ENCODE data around the gene FSTL5. TPM values are rescaled to one million over a fixed set of nuclear protein-coding genes. Genes with fewer than 3 reads are reported as not detected.

FSTL5 gene
- total RNA-seq, 1 experiment from 2014 or later, result 29.4 TPM

GRCh38 chr4:161828061-161828460 is 335.7 kb downstream of the FSTL5 start:
- peak in 1 of 2 experiments; percentile 28 for DNase-seq
- Histone ChIP-seq H3K4me1 (replicated peaks; ENCODE audit: insufficient read depth) (no peaks in the 10 kb centered on the region), H3K4me3 (no peak overlapping the region), H3K27ac (no peak overlapping the region), H3K27me3 (ENCODE audit: insufficient read depth, low read depth) (no peaks in the 10 kb centered on the region), H3F3A (ENCODE audit: insufficient read depth, low read depth) (no peaks in the 10 kb centered on the region), H3K9me2 (ENCODE audit: insufficient read depth) (no peaks in the 10 kb centered on the region), H2AFZ (peak overlapping the region; percentile 66), H3K79me2 (ENCODE audit: low read depth) (no peaks in the 10 kb centered on the region), H3K9me3 (ENCODE audit: insufficient read depth, low read depth) (no peaks in the 10 kb centered on the region), H3K4me2 (peak overlapping the region; percentile 26; the same call in 1 of the 2 replicates), H3K36me3 (ENCODE audit: low read depth) (no peaks in the 10 kb centered on the region), H4K20me1 (ENCODE audit: insufficient read depth) (no peaks in the 10 kb centered on the region)
- no TSS peak for BruUV-seq (replicated peaks)
- CTCF ChIA-PET, result no interaction called here
- TF ChIP-seq, protein P1, sequence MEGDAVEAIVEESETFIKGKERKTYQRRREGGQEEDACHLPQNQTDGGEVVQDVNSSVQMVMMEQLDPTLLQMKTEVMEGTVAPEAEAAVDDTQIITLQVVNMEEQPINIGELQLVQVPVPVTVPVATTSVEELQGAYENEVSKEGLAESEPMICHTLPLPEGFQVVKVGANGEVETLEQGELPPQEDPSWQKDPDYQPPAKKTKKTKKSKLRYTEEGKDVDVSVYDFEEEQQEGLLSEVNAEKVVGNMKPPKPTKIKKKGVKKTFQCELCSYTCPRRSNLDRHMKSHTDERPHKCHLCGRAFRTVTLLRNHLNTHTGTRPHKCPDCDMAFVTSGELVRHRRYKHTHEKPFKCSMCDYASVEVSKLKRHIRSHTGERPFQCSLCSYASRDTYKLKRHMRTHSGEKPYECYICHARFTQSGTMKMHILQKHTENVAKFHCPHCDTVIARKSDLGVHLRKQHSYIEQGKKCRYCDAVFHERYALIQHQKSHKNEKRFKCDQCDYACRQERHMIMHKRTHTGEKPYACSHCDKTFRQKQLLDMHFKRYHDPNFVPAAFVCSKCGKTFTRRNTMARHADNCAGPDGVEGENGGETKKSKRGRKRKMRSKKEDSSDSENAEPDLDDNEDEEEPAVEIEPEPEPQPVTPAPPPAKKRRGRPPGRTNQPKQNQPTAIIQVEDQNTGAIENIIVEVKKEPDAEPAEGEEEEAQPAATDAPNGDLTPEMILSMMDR (conservative IDR thresholded peaks at IDR 0.05), result no peak
- TF ChIP-seq EZH2 (IDR thresholded peaks at IDR 0.05; ENCODE audit: low read depth), result no peak
- intact Hi-C loops (cut with micrococcal nuclease; ENCODE audit: unreplicated experiment), result no loop called here
- POLR2A ChIA-PET (ENCODE audit: unreplicated experiment), result no interaction called here

- ChIA-PET CTCF (no interaction called here), POLR2A (ENCODE audit: unreplicated experiment) (no interaction called here)
- intact Hi-C loops (cut with micrococcal nuclease; ENCODE audit: unreplicated experiment), result no loop called here
- no peak overlapping the region for H3K4me3 ChIP-seq
- no TSS peak for BruUV-seq (replicated peaks)
- H3K4me2 ChIP-seq, result no peak overlapping the region
- DNase-seq, result no peak
- no peak overlapping the region for H3K27ac ChIP-seq
- H3K27me3 ChIP-seq (ENCODE audit: insufficient read depth, low read depth), result no peaks in the 10 kb centered on the region
- no peaks in the 10 kb centered on the region for H3K9me3 ChIP-seq (ENCODE audit: insufficient read depth, low read depth)
- no peaks in the 10 kb centered on the region for H4K20me1 ChIP-seq (ENCODE audit: insufficient read depth)
- no peaks in the 10 kb centered on the region for H3K36me3 ChIP-seq (ENCODE audit: low read depth)
- TF ChIP-seq, protein P1 (conservative IDR thresholded peaks at IDR 0.05), result no peak
- TF ChIP-seq EZH2 (IDR thresholded peaks at IDR 0.05; ENCODE audit: low read depth), result no peak
- H3K4me1 ChIP-seq (replicated peaks; ENCODE audit: insufficient read depth), result no peaks in the 10 kb centered on the region
- no peaks in the 10 kb centered on the region for H3K79me2 ChIP-seq (ENCODE audit: low read depth)
- H3F3A ChIP-seq (ENCODE audit: insufficient read depth, low read depth), result no peaks in the 10 kb centered on the region
- no peaks in the 10 kb centered on the region for H3K9me2 ChIP-seq (ENCODE audit: insufficient read depth)
- H2AFZ ChIP-seq, result no peak overlapping the region
These were observed 336.8 kb downstream of the FSTL5 start for GRCh38 chr4:161827013-161827412.

- Histone ChIP-seq H3K4me2 (no peak overlapping the region), H3K27ac (no peak overlapping the region), H3K9me3 (ENCODE audit: insufficient read depth, low read depth) (no peaks in the 10 kb centered on the region), H3K36me3 (ENCODE audit: low read depth) (no peaks in the 10 kb centered on the region), H2AFZ (no peak overlapping the region), H3F3A (ENCODE audit: insufficient read depth, low read depth) (no peaks in the 10 kb centered on the region), H3K9me2 (ENCODE audit: insufficient read depth) (no peaks in the 10 kb centered on the region), H3K4me3 (no peak overlapping the region), H3K4me1 (replicated peaks; ENCODE audit: insufficient read depth) (no peaks in the 10 kb centered on the region), H4K20me1 (ENCODE audit: insufficient read depth) (no peaks in the 10 kb centered on the region), H3K27me3 (ENCODE audit: insufficient read depth, low read depth) (no peaks in the 10 kb centered on the region), H3K79me2 (ENCODE audit: low read depth) (no peaks in the 10 kb centered on the region)
- ChIA-PET CTCF (no interaction called here), POLR2A (ENCODE audit: unreplicated experiment) (no interaction called here)
- intact Hi-C loops (cut with micrococcal nuclease; ENCODE audit: unreplicated experiment), result no loop called here
- BruUV-seq (replicated peaks), result no TSS peak
- no peak for TF ChIP-seq EZH2 (IDR thresholded peaks at IDR 0.05; ENCODE audit: low read depth)
- TF ChIP-seq, protein P1 (conservative IDR thresholded peaks at IDR 0.05), result no peak
- no peak for DNase-seq
These were observed 340.4 kb downstream of the FSTL5 start for GRCh38 chr4:161823450-161823849.
